ENCODE measurements around the gene EXOSC1.

DNA sequence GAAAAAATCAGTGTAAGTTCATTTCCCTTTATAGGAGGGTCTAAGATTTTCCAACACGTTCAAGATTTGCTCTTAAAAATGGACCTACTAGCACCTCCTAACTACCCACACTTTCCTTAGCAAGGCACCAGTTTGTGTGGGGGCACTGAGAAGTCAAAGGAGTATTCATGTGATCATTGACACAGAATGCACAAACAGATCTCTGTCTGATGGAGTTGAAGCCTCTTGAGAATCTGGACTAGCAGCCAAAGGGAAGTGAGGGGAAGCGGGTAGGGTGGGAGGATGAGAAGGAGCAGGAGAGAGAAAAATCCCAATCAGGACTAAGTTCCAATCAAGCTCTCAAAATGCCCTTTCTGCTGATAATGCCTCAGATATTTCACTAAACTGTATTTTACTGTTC lies 48.3 kb upstream of the EXOSC1 start:
- no peak for TF ChIP-seq POLR2A (IDR thresholded peaks at IDR 0.05)
- no peak for TF ChIP-seq CTCF (IDR thresholded peaks at IDR 0.05)
- no peak for TF ChIP-seq EP300 (IDR thresholded peaks at IDR 0.05)
